GM23338 (cell line): ENCODE data around the gene BCL11B. TPM values are rescaled to one million over a fixed set of nuclear protein-coding genes. Genes with fewer than 3 reads are reported as not detected.

Experiments used
- ATAC-seq: fragments of 200-7000 bp; cut with Tn5 transposase; 3 replicates; pipeline ENCODE4 v1.9.1; 2020
- DNase-seq: peaks from one replicate; pipeline ENCODE4 v3.0.0-alpha.2; 2015; ENCODE audit warnings: low spot score
- H2AFZ ChIP-seq: fragments of 200-600 bp; sonication (generic); 2 replicates; pipeline ENCODE4 v1.8.0; 2016; ENCODE audit warnings: antibody characterized with exemption, mild to moderate bottlenecking, moderate library complexity
- H3F3A ChIP-seq: fragments of 200-600 bp; sonication (generic); replicated peaks from 2 replicates; pipeline ENCODE4 v1.8.0; 2017; ENCODE audit warnings: antibody characterized with exemption, mixed run types, low read depth
- H3K27ac ChIP-seq: fragments of 200-600 bp; sonication (generic); 2 replicates; pipeline ENCODE4 v1.6.1; 2016; ENCODE audit warnings: low read depth
- H3K27me3 ChIP-seq: fragments of 200-600 bp; sonication (generic); 2 replicates; pipeline ENCODE4 v1.8.0; 2016; ENCODE audit warnings: mild to moderate bottlenecking, mixed run types, moderate library complexity; ENCODE audit not compliant: insufficient read depth
- H3K36me3 ChIP-seq: fragments of 200-600 bp; sonication (generic); 2 replicates; pipeline ENCODE4 v1.8.0; 2016; ENCODE audit warnings: mild to moderate bottlenecking; ENCODE audit not compliant: insufficient read depth
- H3K4me1 ChIP-seq: fragments of 200-600 bp; sonication (generic); 2 replicates; pipeline ENCODE4 v1.8.0; 2016; ENCODE audit warnings: mild to moderate bottlenecking, moderate library complexity; ENCODE audit not compliant: insufficient read depth
- H3K4me2 ChIP-seq: fragments of 200-600 bp; sonication (generic); 2 replicates; pipeline ENCODE4 v1.7.1; 2017; ENCODE audit warnings: mixed run types
- H3K4me3 ChIP-seq: fragments of 200-600 bp; sonication (generic); 2 replicates; pipeline ENCODE4 v1.6.1; 2016; ENCODE audit warnings: mixed run types
- H3K79me2 ChIP-seq: fragments of 200-600 bp; sonication (generic); replicated peaks from 2 replicates; pipeline ENCODE4 v1.8.0; 2017; ENCODE audit warnings: mild to moderate bottlenecking; ENCODE audit not compliant: insufficient read depth
- H3K9me2 ChIP-seq: fragments of 200-600 bp; sonication (generic); 2 replicates; pipeline ENCODE4 v1.8.0; 2017; ENCODE audit not compliant: insufficient read depth
- H4K20me1 ChIP-seq: fragments of 200-600 bp; sonication (generic); replicated peaks from 2 replicates; pipeline ENCODE4 v1.8.0; 2017; ENCODE audit warnings: mild to moderate bottlenecking; ENCODE audit not compliant: insufficient read depth
- H3K27ac Mint-ChIP-seq: 2 replicates; pipeline ENCODE4 v1.8.0; 2020; ENCODE audit warnings: inconsistent platforms, mild to moderate bottlenecking, moderate library complexity, mixed read lengths
- H3K27me3 Mint-ChIP-seq: 3 replicates; pipeline ENCODE4 v1.8.0; 2022; ENCODE audit warnings: low read depth, mild to moderate bottlenecking, moderate library complexity, mixed read lengths, inconsistent platforms; ENCODE audit not compliant: insufficient read depth, poor library complexity
- H3K36me3 Mint-ChIP-seq: 3 replicates; pipeline ENCODE4 v1.8.0; 2021; ENCODE audit warnings: low read depth, mild to moderate bottlenecking, inconsistent platforms, moderate library complexity, mixed read lengths
- H3K4me1 Mint-ChIP-seq: 3 replicates; pipeline ENCODE4 v1.8.0; 2020; ENCODE audit warnings: mild to moderate bottlenecking, inconsistent platforms, mixed read lengths
- H3K4me3 Mint-ChIP-seq: 3 replicates; pipeline ENCODE4 v1.8.0; 2021; ENCODE audit warnings: moderate library complexity, mild to moderate bottlenecking, inconsistent platforms, mixed read lengths
- H3K9me3 Mint-ChIP-seq: 3 replicates; pipeline ENCODE4 v1.8.0; 2020; ENCODE audit warnings: moderate library complexity, mild to moderate bottlenecking, inconsistent platforms, mixed read lengths
- EZH2phosphoT487 ChIP-seq: fragments of 200-600 bp; sonication (generic); IDR thresholded peaks from one replicate; pipeline ENCODE4 v1.8.1; 2018; ENCODE audit warnings: antibody characterized with exemption; ENCODE audit not compliant: unreplicated experiment
- NANOG ChIP-seq: IDR thresholded peaks from 2 replicates; pipeline ENCODE4 v1.6.1; 2016; ENCODE audit warnings: antibody characterized with exemption, borderline replicate concordance
- ZNF114 ChIP-seq: fragments of 250-450 bp; sonication (Bioruptor Pico); IDR thresholded peaks from 2 replicates; pipeline ENCODE4 v1.5.0; 2020; ENCODE audit warnings: mild to moderate bottlenecking, moderate library complexity
- ZNF331 ChIP-seq: fragments of 250-450 bp; sonication (Bioruptor Pico); IDR thresholded peaks from 2 replicates; pipeline ENCODE4 v1.5.0; 2020; ENCODE audit warnings: low read depth, mild to moderate bottlenecking, moderate library complexity
- polyA plus RNA-seq: library from polyadenylated mRNA; unstranded; fragments of >200 nt; fragmentation: Nextera tagmentation; extraction: Ambion mirVana; gene quantifications from 2 replicates; pipeline ENCODE4 v1.2.1, GENCODE V29; 2016
- total RNA-seq: library from RNA; depleted of rRNA; stranded (reverse); fragments of >200 nt; shearing (Covaris generic); gene quantifications from 2 replicates; pipeline ENCODE4 v1.2.3, GENCODE V29; 2014
- TF ChIP-seq, protein P1 (sequence below): IDR thresholded peaks from 2 replicates; pipeline ENCODE4 v1.6.1; 2016; ENCODE audit warnings: antibody characterized with exemption
- TF ChIP-seq, protein P2 (sequence below), 2 experiments: fragments of 200-600 bp in 1 of 2; sonication (generic) in 1 of 2; conservative IDR thresholded peaks; 2 replicates each; pipeline versions ENCODE4 v1.5.1 to v1.6.1; 2016 to 2017; ENCODE audit warnings: antibody characterized with exemption in 2 of 2, low read depth in 2 of 2, mild to moderate bottlenecking in 2 of 2, moderate library complexity in 1 of 2
- TF ChIP-seq, protein P3 (sequence below): IDR thresholded peaks from one replicate; pipeline ENCODE4 v1.6.1; 2018; ENCODE audit warnings: antibody characterized with exemption; ENCODE audit not compliant: unreplicated experiment
- TF ChIP-seq, protein P4 (sequence below): fragments of 250-450 bp; sonication (Bioruptor Pico); IDR thresholded peaks from 2 replicates; pipeline ENCODE4 v1.5.0; 2020; ENCODE audit warnings: mild to moderate bottlenecking, moderate library complexity

Gene BCL11B
- total and polyA plus RNA-seq, 2 experiments from 2014 or later, result 2.4 to 6.7 TPM

DNA sequence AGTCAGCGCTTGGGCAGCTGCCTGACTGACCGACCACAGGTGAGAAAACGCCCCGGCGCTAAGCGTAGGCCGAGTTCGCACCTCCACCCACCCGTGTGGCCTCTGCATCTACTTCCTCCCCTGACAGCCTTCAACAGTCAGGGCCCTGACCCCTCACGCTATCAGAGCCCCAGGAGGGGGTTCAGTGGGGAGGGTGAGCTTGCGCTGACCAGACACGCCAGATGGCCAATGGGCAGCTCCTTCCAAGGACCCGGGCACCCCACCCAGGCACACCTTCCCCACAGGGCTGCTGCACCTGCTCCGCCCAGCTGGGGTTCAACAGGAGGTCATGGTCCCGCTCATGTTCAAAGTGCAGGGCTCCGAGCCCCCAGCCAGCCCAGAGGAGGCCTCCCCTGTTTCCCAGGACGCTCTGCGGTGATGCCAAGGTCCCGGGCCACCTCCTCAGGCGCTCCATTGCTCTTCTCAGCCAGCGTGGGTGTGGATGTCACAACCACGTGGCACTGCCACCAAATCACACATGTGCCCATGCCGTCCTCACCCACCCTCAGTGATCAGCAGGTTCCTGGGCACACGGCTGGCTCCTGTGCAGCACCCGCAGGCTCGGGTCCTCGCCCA is 48.7 kb upstream of the BCL11B start:
- H3K4me3 ChIP-seq, result no peak overlapping the region
- no peak overlapping the region for H3K4me2 ChIP-seq
- H3K9me2 ChIP-seq, result no peaks in the 10 kb centered on the region
- H2AFZ ChIP-seq, result no peak overlapping the region
- no peaks in the 10 kb centered on the region for H4K20me1 ChIP-seq
- ATAC-seq, result peak; percentile 6; the same call in 1 of the 3 replicates
- TF ChIP-seq EZH2phosphoT487 (no peak), NANOG (no peak), ZNF331 (CRISPR knock-in tag) (no peak), ZNF114 (CRISPR knock-in tag) (no peak)
- TF ChIP-seq, protein P1, sequence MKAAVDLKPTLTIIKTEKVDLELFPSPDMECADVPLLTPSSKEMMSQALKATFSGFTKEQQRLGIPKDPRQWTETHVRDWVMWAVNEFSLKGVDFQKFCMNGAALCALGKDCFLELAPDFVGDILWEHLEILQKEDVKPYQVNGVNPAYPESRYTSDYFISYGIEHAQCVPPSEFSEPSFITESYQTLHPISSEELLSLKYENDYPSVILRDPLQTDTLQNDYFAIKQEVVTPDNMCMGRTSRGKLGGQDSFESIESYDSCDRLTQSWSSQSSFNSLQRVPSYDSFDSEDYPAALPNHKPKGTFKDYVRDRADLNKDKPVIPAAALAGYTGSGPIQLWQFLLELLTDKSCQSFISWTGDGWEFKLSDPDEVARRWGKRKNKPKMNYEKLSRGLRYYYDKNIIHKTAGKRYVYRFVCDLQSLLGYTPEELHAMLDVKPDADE, result no peak
- TF ChIP-seq, protein P2, sequence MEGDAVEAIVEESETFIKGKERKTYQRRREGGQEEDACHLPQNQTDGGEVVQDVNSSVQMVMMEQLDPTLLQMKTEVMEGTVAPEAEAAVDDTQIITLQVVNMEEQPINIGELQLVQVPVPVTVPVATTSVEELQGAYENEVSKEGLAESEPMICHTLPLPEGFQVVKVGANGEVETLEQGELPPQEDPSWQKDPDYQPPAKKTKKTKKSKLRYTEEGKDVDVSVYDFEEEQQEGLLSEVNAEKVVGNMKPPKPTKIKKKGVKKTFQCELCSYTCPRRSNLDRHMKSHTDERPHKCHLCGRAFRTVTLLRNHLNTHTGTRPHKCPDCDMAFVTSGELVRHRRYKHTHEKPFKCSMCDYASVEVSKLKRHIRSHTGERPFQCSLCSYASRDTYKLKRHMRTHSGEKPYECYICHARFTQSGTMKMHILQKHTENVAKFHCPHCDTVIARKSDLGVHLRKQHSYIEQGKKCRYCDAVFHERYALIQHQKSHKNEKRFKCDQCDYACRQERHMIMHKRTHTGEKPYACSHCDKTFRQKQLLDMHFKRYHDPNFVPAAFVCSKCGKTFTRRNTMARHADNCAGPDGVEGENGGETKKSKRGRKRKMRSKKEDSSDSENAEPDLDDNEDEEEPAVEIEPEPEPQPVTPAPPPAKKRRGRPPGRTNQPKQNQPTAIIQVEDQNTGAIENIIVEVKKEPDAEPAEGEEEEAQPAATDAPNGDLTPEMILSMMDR (conservative IDR thresholded peaks at IDR 0.05; ENCODE audit: low read depth in 2 of 2), result no peak
- TF ChIP-seq, protein P3, sequence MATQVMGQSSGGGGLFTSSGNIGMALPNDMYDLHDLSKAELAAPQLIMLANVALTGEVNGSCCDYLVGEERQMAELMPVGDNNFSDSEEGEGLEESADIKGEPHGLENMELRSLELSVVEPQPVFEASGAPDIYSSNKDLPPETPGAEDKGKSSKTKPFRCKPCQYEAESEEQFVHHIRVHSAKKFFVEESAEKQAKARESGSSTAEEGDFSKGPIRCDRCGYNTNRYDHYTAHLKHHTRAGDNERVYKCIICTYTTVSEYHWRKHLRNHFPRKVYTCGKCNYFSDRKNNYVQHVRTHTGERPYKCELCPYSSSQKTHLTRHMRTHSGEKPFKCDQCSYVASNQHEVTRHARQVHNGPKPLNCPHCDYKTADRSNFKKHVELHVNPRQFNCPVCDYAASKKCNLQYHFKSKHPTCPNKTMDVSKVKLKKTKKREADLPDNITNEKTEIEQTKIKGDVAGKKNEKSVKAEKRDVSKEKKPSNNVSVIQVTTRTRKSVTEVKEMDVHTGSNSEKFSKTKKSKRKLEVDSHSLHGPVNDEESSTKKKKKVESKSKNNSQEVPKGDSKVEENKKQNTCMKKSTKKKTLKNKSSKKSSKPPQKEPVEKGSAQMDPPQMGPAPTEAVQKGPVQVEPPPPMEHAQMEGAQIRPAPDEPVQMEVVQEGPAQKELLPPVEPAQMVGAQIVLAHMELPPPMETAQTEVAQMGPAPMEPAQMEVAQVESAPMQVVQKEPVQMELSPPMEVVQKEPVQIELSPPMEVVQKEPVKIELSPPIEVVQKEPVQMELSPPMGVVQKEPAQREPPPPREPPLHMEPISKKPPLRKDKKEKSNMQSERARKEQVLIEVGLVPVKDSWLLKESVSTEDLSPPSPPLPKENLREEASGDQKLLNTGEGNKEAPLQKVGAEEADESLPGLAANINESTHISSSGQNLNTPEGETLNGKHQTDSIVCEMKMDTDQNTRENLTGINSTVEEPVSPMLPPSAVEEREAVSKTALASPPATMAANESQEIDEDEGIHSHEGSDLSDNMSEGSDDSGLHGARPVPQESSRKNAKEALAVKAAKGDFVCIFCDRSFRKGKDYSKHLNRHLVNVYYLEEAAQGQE, result no peak
- TF ChIP-seq, protein P4, sequence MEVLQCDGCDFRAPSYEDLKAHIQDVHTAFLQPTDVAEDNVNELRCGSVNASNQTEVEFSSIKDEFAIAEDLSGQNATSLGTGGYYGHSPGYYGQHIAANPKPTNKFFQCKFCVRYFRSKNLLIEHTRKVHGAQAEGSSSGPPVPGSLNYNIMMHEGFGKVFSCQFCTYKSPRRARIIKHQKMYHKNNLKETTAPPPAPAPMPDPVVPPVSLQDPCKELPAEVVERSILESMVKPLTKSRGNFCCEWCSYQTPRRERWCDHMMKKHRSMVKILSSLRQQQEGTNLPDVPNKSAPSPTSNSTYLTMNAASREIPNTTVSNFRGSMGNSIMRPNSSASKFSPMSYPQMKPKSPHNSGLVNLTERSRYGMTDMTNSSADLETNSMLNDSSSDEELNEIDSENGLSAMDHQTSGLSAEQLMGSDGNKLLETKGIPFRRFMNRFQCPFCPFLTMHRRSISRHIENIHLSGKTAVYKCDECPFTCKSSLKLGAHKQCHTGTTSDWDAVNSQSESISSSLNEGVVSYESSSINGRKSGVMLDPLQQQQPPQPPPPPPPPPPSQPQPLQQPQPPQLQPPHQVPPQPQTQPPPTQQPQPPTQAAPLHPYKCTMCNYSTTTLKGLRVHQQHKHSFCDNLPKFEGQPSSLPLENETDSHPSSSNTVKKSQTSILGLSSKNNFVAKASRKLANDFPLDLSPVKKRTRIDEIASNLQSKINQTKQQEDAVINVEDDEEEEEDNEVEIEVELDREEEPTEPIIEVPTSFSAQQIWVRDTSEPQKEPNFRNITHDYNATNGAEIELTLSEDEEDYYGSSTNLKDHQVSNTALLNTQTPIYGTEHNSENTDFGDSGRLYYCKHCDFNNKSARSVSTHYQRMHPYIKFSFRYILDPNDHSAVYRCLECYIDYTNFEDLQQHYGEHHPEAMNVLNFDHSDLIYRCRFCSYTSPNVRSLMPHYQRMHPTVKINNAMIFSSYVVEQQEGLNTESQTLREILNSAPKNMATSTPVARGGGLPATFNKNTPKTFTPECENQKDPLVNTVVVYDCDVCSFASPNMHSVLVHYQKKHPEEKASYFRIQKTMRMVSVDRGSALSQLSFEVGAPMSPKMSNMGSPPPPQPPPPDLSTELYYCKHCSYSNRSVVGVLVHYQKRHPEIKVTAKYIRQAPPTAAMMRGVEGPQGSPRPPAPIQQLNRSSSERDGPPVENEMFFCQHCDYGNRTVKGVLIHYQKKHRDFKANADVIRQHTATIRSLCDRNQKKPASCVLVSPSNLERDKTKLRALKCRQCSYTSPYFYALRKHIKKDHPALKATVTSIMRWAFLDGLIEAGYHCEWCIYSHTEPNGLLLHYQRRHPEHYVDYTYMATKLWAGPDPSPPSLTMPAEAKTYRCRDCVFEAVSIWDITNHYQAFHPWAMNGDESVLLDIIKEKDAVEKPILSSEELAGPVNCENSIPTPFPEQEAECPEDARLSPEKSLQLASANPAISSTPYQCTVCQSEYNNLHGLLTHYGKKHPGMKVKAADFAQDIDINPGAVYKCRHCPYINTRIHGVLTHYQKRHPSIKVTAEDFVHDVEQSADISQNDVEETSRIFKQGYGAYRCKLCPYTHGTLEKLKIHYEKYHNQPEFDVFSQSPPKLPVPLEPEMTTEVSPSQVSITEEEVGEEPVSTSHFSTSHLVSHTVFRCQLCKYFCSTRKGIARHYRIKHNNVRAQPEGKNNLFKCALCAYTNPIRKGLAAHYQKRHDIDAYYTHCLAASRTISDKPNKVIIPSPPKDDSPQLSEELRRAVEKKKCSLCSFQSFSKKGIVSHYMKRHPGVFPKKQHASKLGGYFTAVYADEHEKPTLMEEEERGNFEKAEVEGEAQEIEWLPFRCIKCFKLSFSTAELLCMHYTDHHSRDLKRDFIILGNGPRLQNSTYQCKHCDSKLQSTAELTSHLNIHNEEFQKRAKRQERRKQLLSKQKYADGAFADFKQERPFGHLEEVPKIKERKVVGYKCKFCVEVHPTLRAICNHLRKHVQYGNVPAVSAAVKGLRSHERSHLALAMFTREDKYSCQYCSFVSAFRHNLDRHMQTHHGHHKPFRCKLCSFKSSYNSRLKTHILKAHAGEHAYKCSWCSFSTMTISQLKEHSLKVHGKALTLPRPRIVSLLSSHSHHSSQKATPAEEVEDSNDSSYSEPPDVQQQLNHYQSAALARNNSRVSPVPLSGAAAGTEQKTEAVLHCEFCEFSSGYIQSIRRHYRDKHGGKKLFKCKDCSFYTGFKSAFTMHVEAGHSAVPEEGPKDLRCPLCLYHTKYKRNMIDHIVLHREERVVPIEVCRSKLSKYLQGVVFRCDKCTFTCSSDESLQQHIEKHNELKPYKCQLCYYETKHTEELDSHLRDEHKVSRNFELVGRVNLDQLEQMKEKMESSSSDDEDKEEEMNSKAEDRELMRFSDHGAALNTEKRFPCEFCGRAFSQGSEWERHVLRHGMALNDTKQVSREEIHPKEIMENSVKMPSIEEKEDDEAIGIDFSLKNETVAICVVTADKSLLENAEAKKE, result no peak
- peaks cover 16% of the 10 kb centered on the region for H3K4me1 Mint-ChIP-seq
- H3K4me1 ChIP-seq, result no peaks in the 10 kb centered on the region
- no peaks in the 10 kb centered on the region for H3K36me3 ChIP-seq
- no peaks in the 10 kb centered on the region for H3K27me3 ChIP-seq
- H3F3A ChIP-seq, result no peaks in the 10 kb centered on the region
- H3K27ac Mint-ChIP-seq, result no peak overlapping the region
- H3K27me3 Mint-ChIP-seq, result peaks cover 2% of the 10 kb centered on the region
- H3K4me3 Mint-ChIP-seq, result no peak overlapping the region
- no peaks in the 10 kb centered on the region for H3K36me3 Mint-ChIP-seq
- no peaks in the 10 kb centered on the region for H3K9me3 Mint-ChIP-seq
- no peak for DNase-seq
- no peaks in the 10 kb centered on the region for H3K79me2 ChIP-seq
- H3K27ac ChIP-seq, result no peak overlapping the region
